Anterior cingulate cortex (tissue), 58 donors: ENCODE results near the gene NEU4.

Experiments used
- DNase-seq, 58 donors: peaks; one replicate each; lab custom pipeline; 2025; lab: John Stamatoyannopoulos, UW

Gene NEU4

DNA sequence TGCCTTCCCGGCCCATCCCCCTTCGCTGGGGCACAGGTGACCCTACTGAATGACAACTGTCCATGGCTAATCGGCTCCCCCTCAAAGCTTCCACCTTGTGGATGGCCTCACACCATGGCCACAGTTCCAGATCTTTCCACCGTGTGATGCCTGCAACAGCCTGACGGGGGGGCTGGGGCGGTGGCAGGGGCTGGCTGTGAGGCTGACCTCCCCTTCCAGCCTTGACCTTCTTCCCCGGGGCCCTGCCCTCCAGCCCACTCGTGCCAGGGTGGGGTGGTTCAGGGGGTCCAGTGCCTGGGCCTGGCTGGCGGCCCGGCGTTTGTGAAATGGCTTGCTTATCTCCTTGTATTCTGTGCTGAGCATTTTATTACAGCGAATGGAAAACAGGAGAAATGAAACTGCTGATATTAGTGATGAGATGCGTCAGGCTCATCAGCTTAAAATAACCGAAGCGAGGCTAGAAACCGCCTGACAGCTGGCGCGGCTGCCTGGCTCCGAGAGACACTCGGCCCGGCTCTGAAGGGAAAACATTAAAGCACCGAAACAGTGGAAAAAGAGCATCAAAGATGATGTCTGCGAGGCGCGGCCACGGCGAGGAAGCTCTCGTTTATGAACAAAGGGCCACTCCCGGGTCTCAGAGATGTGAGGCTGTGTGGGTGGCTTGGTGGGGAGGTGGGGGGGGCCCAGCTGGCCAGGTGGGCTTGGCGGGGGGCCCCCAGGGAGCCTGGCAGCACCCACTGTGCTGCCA is 50.6 kb downstream of the NEU4 start:
- peak in 14 of 58 donors; percentile 28 to 58 (median 46) for DNase-seq

GRCh38 chr2:241860184-241861078 is 51.4 kb downstream of the NEU4 start:
- no peak for DNase-seq

GRCh38 chr2:241861264-241861663 is 52.3 kb downstream of the NEU4 start:
- DNase-seq: no peak

DNA sequence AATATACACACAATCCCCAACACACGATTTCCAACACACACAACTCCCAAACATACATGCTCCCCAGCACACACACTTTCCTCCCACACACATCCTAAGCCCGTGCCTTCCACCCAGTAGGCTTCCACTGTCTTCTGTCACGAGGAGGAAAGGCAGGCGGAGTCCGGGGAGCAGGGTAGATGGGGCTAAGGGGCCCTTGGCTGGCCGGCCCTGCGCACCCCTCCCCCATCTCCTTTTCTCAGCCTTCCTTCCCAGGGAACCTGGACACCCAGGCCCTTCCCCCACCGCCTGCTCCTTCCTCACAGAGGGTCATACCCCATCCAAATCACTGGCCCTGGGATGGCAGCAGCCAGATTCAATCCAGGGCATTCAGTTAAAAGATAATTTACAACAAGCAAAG is 53.1 kb downstream of the NEU4 start:
- no peak for DNase-seq

- DNase-seq: no peak
Observed at GRCh38 chr2:241862775-241863535, 54.0 kb downstream of the NEU4 start.

GRCh38 chr2:241863536-241863954 is 54.6 kb downstream of the NEU4 start:
- no peak for DNase-seq

DNA sequence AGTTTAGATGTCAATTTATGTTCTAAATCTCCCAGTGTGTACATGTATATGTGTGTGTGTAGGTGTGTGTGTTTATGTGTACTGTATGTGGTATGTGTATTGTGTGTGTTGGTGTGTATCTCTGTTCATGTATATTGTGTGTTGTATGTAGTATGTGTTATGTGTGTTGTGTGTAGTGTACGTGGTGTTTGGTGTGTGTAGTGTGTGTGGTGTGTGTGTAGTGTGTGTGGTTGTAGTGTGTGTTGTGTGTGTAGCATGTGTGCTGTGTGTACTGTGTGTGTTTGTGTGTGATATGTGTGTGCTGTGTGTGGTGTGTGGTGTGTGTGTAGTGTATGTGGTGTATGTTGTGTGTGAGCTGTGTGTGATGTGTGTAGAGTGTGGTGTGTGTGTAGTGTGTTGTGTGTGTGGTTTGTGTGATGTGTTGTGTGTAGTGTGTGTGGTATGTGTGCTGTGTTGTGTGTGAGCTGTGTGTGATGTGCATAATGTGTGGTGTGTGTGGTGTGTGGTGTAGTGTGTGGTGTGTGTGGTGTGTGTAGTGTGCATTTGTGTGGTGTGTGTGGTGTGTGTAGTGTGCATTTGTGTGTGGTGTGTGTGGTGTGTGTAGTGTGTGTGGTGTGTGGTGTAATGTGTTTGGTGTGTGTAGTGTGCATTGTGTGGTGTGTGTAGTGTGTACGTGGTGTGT is 55.3 kb downstream of the NEU4 start:
- DNase-seq: no peak

DNA sequence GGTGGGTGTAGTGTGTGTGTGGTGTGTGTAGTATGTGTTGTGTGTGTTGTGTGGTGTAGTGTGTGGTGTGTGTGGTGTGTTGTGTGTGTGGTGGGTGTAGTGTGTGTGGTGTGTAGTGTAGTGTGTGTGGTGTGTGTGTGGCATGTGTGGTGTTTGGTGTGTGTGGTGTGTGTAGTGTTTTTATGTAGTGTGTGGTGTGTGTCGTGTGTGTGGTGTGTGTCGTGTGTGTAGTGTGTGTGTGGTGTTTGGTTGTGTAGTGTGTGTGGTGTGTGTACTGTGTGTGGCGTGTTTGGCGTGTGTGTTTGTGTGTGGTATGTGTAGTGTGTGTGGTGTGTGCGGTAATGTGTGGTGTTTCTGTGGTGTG is 55.8 kb downstream of the NEU4 start:
- no peak for DNase-seq

GRCh38 chr2:241865416-241865956 is 56.5 kb downstream of the NEU4 start:
- no peak for DNase-seq

DNA sequence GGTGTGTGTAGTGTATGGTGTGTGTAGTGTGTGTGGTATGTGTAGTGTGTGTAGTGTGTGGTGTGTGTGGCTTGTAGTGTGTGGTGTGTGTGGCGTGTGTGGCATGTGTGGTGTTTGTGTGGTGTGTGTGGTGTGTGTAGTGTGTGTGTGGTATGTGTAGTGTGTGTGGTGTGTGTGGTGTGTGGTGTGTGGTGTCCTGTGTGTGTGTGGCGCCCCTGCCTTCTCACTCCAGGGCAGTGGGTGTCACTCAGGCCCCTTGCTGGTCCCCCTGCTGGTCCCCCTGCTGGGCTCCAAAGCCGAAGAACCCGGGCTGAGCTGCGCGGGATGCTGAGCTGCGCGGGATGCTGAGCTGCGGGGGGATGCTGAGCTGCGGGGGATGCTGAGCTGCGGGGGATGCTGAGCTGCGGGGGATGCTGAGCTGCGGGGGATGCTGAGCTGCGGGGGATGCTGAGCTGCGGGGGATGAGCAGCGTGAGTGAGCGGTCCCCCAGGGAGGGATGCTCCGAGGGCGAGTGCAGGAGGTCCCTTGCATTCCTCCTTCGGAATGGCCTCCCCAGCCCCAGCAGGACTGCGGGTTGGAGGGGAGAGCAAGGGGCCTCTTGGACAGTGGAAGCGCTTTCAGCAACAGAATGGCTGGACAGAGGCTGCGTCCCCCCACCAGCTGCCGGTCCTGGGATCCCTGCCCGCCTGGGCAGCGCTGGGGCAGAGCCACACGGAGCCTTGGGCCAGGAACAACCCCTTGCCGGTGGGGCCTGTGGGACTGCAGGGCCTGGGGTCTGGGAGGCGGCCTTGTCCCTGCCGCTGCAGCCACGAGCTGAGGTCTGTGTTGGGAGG is 57.2 kb downstream of the NEU4 start:
- DNase-seq: peak in 3 of 58 donors; percentile 20 to 45 (median 26)
